IgD-negative memory B cell (primary cell): Measurements from ENCODE around the gene STK16. TPM values are rescaled to one million over a fixed set of nuclear protein-coding genes. Genes with fewer than 3 reads are reported as not detected.

Source experiments
- H3K27ac Mint-ChIP-seq, 3 donors: one replicate each; pipeline ENCODE4 v1.8.0; 2020 to 2022; ENCODE audit warnings: mild to moderate bottlenecking in 3 of 3, mixed read lengths in 3 of 3, moderate library complexity in 1 of 3
- H3K27me3 Mint-ChIP-seq: one replicate; pipeline ENCODE4 v1.8.0; 2021; ENCODE audit warnings: mixed read lengths
- H3K36me3 Mint-ChIP-seq: one replicate; pipeline ENCODE4 v1.8.0; 2020; ENCODE audit warnings: mild to moderate bottlenecking, mixed read lengths
- H3K4me1 Mint-ChIP-seq, 3 donors: one replicate each; pipeline ENCODE4 v1.8.0; 2020 to 2022; ENCODE audit warnings: mixed read lengths in 3 of 3, mild to moderate bottlenecking in 1 of 3
- H3K4me3 Mint-ChIP-seq, 4 donors: one replicate each; pipeline ENCODE4 v1.8.0; 2020 to 2022; ENCODE audit warnings: mild to moderate bottlenecking in 4 of 4, mixed read lengths in 4 of 4, moderate library complexity in 3 of 4
- H3K9me3 Mint-ChIP-seq, 3 donors: one replicate each; pipeline ENCODE4 v1.8.0; 2020 to 2021; ENCODE audit warnings: mixed read lengths in 3 of 3, mild to moderate bottlenecking in 1 of 3
- polyA plus RNA-seq: library from polyadenylated mRNA; unstranded; fragments of 300-500 nt; fragmentation: Illumina TruSeq; gene quantifications from one replicate; pipeline ENCODE4 v1.2.3, GENCODE V29; 2021

Gene STK16
- polyA plus RNA-seq, 1 donor from 2014 or later: 17.9 TPM

GRCh38 chr2:219220652-219221402, 24.5 kb upstream of the STK16 start:
- peak overlapping the region in 1 of 4 donors; percentile 52 for H3K4me3 Mint-ChIP-seq
- no peaks in the 10 kb centered on the region for H3K9me3 Mint-ChIP-seq
- H3K27ac Mint-ChIP-seq: no peak overlapping the region
- peaks cover 13 to 15% (median 15%) of the 10 kb centered on the region in 3 donors for H3K4me1 Mint-ChIP-seq
- no peaks in the 10 kb centered on the region for H3K36me3 Mint-ChIP-seq
- no peaks in the 10 kb centered on the region for H3K27me3 Mint-ChIP-seq

DNA sequence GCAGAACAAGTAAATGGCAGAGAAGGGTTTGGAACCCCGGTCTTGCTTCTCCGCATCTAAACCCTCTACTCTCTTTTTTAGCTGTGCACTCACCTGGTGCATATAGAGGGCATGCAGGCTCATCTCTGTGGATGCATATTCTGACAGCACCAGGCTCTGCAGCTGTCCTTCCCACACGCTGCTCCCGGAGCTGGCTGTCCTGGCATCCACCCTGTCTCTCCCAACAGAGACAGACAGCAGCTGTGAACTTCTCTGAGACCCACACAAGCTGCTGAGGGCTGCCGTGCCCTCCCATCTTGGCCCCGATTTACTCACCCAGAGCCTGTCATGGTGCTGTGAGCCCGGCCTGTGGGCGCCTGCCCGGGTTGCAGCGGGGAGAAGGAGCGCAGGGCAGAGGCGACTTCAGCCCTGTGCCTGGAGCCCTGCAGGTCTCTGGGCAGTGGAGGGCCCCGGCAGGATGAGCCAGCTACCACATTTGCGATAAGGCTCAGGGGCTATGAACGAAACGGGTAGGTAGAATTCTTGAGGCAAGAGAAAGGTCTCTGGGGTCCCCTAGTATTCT, 23.2 kb upstream of the STK16 start:
- Mint-ChIP-seq H3K4me1 (peaks cover 9 to 20% (median 14%) of the 10 kb centered on the region in 3 donors), H3K36me3 (no peaks in the 10 kb centered on the region), H3K4me3 (no peak overlapping the region), H3K27me3 (no peaks in the 10 kb centered on the region), H3K27ac (no peak overlapping the region), H3K9me3 (no peaks in the 10 kb centered on the region)

DNA sequence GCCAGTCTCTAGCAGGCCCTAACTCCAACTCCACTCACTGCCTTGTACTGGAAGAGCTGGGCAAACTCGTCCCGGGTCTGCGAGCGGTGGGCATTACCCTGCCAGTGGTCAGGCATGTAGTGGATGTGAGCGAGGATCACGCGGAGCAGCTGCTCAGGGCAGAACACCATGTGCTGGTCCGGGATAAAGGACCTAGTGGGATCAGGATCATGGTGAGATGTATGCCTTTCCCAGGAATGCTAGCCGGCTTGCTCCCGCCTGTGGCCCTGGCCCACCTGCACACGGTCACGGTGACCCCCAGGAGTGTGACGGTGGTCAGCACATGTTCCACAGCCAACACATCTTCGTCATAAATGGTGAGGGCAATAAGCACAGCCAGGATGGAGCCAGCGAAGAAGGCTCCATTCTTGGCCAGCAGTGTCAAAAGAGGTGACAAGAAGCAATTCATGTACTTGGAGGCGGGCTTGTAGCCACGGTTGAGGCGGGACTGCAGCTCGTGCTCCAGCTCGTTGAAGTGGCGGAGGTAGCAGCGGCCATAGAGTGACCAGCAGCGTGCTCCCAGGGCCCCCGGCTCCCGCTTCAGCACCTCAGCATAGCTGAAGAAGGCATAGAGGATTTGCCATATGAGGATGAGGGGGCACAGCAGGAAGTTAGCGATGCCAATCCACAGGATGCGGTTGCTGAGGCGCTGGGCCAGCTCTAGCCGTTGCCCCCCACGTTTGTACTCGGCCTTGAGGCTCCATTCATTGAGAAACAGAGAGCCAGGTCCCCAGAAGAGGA, 21.3 kb upstream of the STK16 start:
- peaks cover 7 to 16% (median 13%) of the 10 kb centered on the region in 3 donors for H3K4me1 Mint-ChIP-seq
- H3K27me3 Mint-ChIP-seq: no peaks in the 10 kb centered on the region
- H3K9me3 Mint-ChIP-seq: no peaks in the 10 kb centered on the region
- H3K4me3 Mint-ChIP-seq: peak overlapping the region in 2 of 4 donors; percentile 17 to 85
- no peaks in the 10 kb centered on the region for H3K36me3 Mint-ChIP-seq
- H3K27ac Mint-ChIP-seq: peak overlapping the region in 1 of 3 donors; percentile 73

GRCh38 chr2:219225350-219225749, 19.9 kb upstream of the STK16 start:
- Mint-ChIP-seq H3K4me3 (peak overlapping the region in 1 of 4 donors; percentile 85), H3K27me3 (no peaks in the 10 kb centered on the region), H3K9me3 (no peaks in the 10 kb centered on the region), H3K4me1 (peaks cover 11 to 21% (median 15%) of the 10 kb centered on the region in 3 donors), H3K36me3 (peaks cover 3% of the 10 kb centered on the region), H3K27ac (peak overlapping the region in 1 of 3 donors; percentile 76)

- peak overlapping the region in 1 of 3 donors; percentile 92 for H3K27ac Mint-ChIP-seq
- H3K4me3 Mint-ChIP-seq: peak overlapping the region; percentile 87 to 99 (median 94)
- H3K9me3 Mint-ChIP-seq: no peaks in the 10 kb centered on the region
- peaks cover 3% of the 10 kb centered on the region for H3K36me3 Mint-ChIP-seq
- no peaks in the 10 kb centered on the region for H3K27me3 Mint-ChIP-seq
- H3K4me1 Mint-ChIP-seq: peaks cover 17 to 24% (median 21%) of the 10 kb centered on the region in 3 donors
These were observed 17.0 kb upstream of the STK16 start for GRCh38 chr2:219228041-219228910.

- Mint-ChIP-seq H3K4me3 (peak overlapping the region; percentile 87 to 99 (median 94)), H3K27me3 (no peaks in the 10 kb centered on the region), H3K27ac (peak overlapping the region in 1 of 3 donors; percentile 92), H3K4me1 (peaks cover 17 to 24% (median 21%) of the 10 kb centered on the region in 3 donors), H3K36me3 (peaks cover 4% of the 10 kb centered on the region), H3K9me3 (no peaks in the 10 kb centered on the region)
These were observed 16.4 kb upstream of the STK16 start for GRCh38 chr2:219228911-219229304.

GRCh38 chr2:219229305-219230058, 15.8 kb upstream of the STK16 start, which contains the start of the genes ANKZF1 and ATG9A:
Gene ANKZF1 (plus strand): TSS chr2:219229806. CDS start chr2:219230258, 452 bp downstream.
Gene ATG9A (minus strand): TSS chr2:219229636. CDS start chr2:219228024, 1,612 bp downstream.
- H3K27ac Mint-ChIP-seq: peak within 1 kb of the TSS; percentile 92 to 98 (median 97)
- H3K27me3 Mint-ChIP-seq: no peaks in the 10 kb centered on the region
- H3K36me3 Mint-ChIP-seq: peaks cover 5% of the 10 kb centered on the region
- H3K4me3 Mint-ChIP-seq: peak within 1 kb of the TSS; percentile 99 to 100 (median 100)
- H3K4me1 Mint-ChIP-seq: peaks cover 19 to 26% (median 21%) of the 10 kb centered on the region in 3 donors
- no peaks in the 10 kb centered on the region for H3K9me3 Mint-ChIP-seq

DNA sequence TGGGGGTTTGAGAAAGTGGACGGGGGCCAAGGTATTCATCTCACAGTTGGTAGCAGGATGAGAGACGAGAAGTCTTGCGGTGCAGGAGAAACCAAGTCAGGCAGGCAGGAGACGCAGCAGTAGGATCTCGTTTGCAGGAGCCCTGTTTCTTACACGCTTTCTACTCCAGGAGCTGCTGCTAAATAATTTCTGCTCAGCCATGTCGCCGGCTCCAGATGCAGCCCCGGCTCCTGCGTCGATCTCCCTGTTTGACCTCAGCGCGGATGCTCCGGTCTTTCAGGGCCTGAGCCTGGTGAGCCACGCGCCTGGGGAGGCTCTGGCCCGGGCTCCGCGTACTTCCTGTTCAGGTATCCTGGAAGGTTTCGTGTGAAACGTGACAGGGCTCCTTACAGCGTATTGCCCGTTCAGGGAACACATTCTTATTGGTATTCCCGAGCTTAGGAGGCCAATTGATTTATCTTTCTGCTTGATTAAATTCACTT, 15.2 kb upstream of the STK16 start:
- Mint-ChIP-seq H3K27me3 (no peaks in the 10 kb centered on the region), H3K27ac (peak overlapping the region; percentile 92 to 98 (median 97)), H3K9me3 (no peaks in the 10 kb centered on the region), H3K4me3 (peak overlapping the region; percentile 99 to 100 (median 100)), H3K36me3 (peaks cover 5% of the 10 kb centered on the region), H3K4me1 (peaks cover 16 to 28% (median 20%) of the 10 kb centered on the region in 3 donors)

DNA sequence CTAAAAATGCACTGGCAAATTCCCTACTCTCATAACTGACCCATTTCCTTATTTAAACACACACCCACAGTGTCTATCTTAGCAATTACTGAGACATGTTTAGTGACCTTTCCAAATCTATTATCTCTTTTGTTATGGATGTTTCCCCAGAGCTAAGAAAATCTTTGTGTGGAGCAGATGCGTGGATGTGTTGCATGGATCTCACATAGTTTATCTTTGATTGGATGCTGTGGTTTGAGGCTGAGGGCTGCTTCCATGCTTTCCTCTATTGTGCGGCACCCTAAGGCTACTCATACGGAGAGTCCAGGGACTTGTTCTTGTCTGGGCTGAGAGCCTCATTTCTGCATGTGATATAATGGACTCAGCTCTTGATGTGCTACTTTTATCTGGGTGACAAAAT, 10.9 kb upstream of the STK16 start:
- peak overlapping the region in 1 of 4 donors; percentile 76 for H3K4me3 Mint-ChIP-seq
- H3K27me3 Mint-ChIP-seq: no peaks in the 10 kb centered on the region
- peaks cover 6% of the 10 kb centered on the region for H3K36me3 Mint-ChIP-seq
- no peak overlapping the region for H3K27ac Mint-ChIP-seq
- no peaks in the 10 kb centered on the region for H3K9me3 Mint-ChIP-seq
- H3K4me1 Mint-ChIP-seq: peaks cover 6 to 17% (median 15%) of the 10 kb centered on the region in 3 donors

DNA sequence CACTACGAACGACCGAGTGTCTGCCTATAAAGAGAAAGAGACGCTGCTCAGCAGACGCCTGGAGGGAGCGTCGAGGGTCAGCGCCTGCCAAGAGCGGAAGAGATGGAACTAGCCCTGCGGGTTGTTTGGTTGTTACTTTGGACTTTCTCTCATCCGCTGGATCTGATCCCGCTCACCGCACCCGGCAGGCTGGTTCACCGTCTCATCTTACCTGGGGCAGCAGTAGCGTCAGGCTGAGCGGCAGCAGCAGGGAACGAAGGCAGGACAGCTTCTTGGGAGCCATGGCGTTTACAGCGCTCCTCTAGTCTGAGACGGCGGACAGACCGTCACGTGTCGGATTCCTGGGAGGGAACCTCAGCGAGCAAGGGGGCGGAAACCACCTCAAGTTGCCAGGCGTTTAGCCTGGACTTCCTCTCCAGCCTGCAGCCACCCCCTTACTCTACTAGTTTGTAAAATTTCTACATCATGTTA, 2.0 kb upstream of the STK16 start:
- Mint-ChIP-seq H3K36me3 (peaks cover 1% of the 10 kb centered on the region), H3K27me3 (peaks cover 1% of the 10 kb centered on the region), H3K9me3 (no peaks in the 10 kb centered on the region), H3K4me1 (peaks cover 15 to 29% (median 28%) of the 10 kb centered on the region in 3 donors), H3K27ac (peak overlapping the region; percentile 63 to 73 (median 72)), H3K4me3 (peak overlapping the region; percentile 39 to 68 (median 50))

GRCh38 chr2:219244789-219245147, 511 bp upstream of the STK16 start:
- peaks cover 1% of the 10 kb centered on the region for H3K36me3 Mint-ChIP-seq
- H3K9me3 Mint-ChIP-seq: no peaks in the 10 kb centered on the region
- H3K4me3 Mint-ChIP-seq: peak overlapping the region; percentile 84 to 96 (median 92)
- H3K4me1 Mint-ChIP-seq: peaks cover 27 to 42% (median 41%) of the 10 kb centered on the region in 3 donors
- H3K27ac Mint-ChIP-seq: peak overlapping the region; percentile 85 to 98 (median 97)
- H3K27me3 Mint-ChIP-seq: peaks cover 1% of the 10 kb centered on the region

GRCh38 chr2:219245899-219246230, 586 bp downstream of the STK16 start:
- H3K36me3 Mint-ChIP-seq: peaks cover 3% of the 10 kb centered on the region
- peak overlapping the region; percentile 84 to 96 (median 92) for H3K4me3 Mint-ChIP-seq
- peaks cover 34 to 52% (median 46%) of the 10 kb centered on the region in 3 donors for H3K4me1 Mint-ChIP-seq
- H3K27ac Mint-ChIP-seq: peak overlapping the region; percentile 85 to 98 (median 97)
- H3K9me3 Mint-ChIP-seq: no peaks in the 10 kb centered on the region
- peaks cover 1% of the 10 kb centered on the region for H3K27me3 Mint-ChIP-seq

DNA sequence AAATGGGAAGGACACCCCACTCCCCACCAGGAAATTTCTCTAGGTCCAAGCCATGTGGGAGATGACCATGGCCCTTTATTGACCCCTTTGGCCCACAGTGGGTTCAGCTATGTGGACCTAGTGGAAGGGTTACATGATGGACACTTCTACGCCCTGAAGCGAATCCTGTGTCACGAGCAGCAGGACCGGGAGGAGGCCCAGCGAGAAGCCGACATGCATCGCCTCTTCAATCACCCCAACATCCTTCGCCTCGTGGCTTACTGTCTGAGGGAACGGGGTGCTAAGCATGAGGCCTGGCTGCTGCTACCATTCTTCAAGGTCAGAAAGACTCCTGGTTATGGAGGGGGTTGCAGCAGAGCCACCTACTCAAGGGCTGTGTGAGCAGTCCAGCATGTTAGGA, 1.3 kb downstream of the STK16 start:
- Mint-ChIP-seq H3K4me1 (peaks cover 41 to 59% (median 53%) of the 10 kb centered on the region in 3 donors), H3K9me3 (no peaks in the 10 kb centered on the region), H3K36me3 (peaks cover 4% of the 10 kb centered on the region), H3K4me3 (peak overlapping the region; percentile 41 to 95 (median 86)), H3K27me3 (peaks cover 1% of the 10 kb centered on the region), H3K27ac (peak overlapping the region in 2 of 3 donors; percentile 85 to 97)
